Activated CD8-positive, alpha-beta memory T cell treated with anti-CD3 and anti-CD28 coated beads for 4 hours (primary cell): ENCODE results near the gene MSGN1.

Experiments
- DNase-seq, 2 donors: peaks; one replicate each; pipeline ENCODE4 v3.0.0-alpha.2; 2020; ENCODE audit warnings: low read depth in 2 of 2

The MSGN1 gene, protein sequence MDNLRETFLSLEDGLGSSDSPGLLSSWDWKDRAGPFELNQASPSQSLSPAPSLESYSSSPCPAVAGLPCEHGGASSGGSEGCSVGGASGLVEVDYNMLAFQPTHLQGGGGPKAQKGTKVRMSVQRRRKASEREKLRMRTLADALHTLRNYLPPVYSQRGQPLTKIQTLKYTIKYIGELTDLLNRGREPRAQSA

DNA sequence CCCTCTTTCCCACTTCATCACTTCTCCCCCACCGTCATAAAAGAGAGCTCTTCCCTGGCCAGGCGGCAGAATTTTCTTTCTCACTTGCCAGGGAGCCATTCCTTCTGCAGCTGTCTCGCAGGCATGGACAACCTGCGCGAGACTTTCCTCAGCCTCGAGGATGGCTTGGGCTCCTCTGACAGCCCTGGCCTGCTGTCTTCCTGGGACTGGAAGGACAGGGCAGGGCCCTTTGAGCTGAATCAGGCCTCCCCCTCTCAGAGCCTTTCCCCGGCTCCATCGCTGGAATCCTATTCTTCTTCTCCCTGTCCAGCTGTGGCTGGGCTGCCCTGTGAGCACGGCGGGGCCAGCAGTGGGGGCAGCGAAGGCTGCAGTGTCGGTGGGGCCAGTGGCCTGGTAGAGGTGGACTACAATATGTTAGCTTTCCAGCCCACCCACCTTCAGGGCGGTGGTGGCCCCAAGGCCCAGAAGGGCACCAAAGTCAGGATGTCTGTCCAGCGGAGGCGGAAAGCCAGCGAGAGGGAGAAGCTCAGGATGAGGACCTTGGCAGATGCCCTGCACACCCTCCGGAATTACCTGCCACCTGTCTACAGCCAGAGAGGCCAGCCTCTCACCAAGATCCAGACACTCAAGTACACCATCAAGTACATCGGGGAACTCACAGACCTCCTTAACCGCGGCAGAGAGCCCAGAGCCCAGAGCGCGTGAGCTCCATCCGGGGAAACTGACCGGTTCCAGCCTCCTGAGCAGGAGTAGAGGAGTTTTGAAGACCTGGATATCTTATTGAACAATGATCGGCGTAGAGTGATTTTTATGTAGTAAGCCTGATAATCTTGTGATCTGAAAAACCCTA, at the start of gene MSGN1:
TSS of gene MSGN1 (plus strand) at position 65 of the 850 bp plus-strand sequence. CDS start at position 124, 59 bp downstream.
- DNase-seq, result no peak

DNA sequence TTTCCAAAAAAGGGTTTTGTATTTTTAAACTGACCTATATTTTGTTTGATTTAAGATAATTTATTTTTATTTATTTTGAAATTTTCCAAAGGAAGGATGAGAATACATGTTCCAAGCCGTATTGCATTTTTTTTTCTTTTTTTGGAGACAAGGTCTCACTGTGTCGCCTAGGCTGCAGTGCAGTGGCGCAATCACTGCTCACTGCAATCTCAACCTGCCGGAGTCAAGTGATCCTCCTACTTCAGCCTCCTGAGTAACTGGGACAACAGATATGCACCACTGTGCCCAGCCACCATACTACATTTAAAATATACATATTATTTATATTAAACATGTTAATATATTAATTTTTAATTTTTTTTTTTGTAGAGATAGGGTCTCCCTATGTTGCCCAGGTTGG, 47.4 kb upstream of the MSGN1 start:
- no peak for DNase-seq

DNA sequence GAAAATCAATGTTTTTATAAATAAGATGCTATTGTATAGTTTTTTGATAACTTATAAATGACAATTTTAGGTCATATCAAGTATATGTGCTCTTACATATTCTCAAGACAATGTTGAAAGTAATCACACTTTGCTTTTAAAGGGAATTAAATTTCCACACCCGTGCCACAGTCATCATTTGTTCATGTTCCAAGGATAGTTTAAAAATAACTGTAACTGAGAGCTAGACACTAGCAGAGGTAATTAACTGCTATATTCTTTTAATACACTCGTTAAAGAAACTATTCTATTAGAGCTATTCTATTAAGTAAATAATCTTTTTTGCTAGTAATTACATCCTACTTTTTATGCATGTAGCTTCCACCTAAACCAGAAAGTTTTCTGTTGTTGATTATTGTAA, 44.3 kb upstream of the MSGN1 start:
- DNase-seq, result no peak

DNA sequence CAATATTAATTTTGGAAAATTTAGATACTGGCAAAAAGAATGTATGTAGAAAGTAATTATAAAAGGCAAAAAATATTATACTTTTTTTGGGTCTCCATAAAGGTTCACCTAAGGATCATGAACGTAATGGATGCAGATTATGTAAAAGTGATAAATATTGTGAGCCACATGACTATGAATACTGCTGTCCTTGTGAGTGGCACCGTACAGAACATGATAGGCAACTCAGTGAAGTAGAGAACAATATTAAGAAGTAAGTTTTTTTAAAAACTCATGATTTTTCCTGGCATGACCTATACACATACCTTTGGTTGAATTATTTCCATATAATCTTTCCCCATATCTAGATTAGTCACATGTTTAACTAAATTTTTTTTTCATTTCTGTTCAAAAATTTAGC, 43.7 kb upstream of the MSGN1 start:
- no peak for DNase-seq

DNA sequence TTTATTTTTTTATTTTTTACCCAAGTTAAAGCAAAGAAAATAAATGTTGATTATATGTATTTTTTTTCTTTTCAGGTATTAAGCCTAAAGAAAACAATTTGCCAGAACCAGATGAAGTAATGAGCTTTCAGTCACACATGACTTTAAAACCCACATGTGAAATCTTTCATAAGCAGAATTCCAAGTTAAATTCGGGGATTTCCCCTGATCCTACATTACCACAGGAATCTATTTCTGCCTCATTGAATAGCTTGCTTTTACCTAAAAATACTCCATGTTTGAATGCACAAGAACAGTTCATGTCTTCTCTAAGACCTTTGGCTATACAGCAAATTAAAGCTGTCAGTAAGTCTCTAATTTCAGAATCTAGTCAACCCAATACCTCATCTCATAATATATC, 35.7 kb upstream of the MSGN1 start:
- no peak for DNase-seq

DNA sequence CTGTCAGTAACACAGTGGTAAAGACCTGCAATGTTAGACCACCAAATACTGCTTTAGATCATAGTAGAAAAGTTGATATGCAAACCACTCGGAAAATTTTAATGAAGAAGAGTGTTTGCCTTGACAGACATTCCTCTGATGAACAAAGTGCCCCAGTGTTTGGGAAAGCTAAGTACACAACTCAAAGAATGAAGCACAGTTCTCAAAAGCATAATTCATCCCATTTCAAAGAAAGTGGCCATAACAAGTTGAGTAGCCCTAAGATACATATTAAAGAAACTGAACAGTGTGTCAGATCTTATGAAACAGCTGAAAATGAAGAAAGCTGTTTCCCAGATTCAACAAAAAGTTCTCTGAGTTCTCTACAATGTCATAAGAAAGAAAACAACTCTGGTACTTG, 34.8 kb upstream of the MSGN1 start:
- no peak for DNase-seq

DNA sequence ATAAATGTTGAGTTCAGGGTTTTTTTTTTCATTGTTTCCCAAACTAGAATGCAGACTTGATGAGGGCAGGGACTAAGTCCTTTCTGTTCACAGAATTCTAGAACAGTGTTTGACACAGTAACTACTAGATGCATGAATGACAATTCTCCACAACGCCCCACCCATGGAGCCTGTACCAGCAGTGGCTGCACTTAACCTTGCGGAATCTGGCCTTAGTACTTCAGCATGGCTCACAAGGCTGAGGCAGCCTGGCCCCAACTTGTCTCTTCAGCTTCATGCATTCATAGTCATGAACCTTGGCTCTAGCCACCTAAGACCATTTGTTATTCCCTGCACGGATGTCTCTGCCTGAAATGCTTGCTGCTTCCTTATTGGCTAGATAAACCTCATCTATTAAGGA, 29.5 kb upstream of the MSGN1 start:
- no peak for DNase-seq

DNA sequence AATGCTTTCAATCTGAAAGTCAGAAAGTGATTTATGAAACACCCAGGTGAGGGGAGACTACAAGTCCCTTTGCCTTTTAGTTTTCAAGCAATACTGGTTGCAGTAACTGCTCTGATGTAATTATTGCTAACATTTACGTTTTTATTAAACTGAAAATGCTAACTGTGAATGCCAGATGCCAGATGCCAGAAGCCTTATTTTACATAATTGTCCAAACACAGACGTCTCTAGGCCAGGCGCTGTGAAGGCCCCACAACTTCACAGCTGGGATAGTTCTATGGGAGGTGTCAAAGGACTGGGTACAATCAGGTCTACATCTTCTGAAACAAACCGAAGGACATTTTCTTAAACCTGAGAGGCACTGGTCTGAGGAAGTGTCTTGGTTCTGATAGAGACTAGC, 27.5 kb upstream of the MSGN1 start:
- DNase-seq, result no peak

DNA sequence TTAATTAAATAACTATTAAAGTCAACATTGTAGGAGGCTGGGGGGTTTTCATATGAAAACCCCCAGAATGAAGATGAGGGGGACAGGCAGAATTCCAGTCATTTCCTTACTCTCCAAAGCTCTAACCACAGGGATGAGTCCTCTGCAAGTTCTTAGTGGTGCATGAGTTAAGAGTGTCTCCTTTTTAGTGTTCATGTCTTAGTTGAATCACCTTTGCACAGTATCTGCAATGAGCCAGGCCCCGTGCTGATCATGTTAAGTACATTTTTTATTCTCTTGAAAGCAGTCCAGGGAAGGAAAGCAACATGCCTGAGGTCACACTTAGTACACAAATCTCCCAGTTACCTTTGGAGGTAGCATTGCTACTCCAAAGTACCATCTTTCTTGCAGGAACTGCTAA, 25.7 kb upstream of the MSGN1 start:
- DNase-seq, result no peak

DNA sequence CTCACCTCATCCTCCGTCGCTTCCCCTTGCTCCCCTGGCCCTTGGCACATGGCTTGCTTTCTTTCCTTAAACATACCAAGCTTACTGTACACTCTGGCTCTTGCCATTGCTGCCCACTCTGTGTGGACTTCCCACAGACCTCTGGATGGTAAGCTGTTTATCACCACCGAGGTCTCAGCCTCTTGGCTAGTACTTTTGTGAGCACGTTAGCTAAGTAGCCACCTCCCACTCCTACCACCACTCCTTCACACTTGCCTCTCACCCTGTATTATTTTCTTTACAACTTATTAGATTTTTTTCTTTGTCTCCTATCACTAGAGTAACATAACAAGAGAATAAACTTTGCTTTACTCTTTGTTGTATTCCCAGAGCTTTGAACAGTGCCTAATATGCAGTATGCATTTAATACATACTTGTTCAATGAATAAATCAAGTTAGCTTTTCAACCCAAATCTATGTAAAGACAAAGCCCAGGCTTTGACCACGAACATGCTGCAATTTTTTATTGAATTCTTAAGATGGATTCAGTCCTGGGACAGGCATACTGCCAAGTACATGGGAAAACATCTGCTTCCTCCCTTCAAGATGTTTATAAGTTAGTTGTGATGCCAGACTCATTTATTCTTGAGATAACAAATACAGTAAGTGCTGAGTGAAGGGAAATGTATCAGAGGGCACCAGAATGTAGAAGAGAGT, 25.0 kb upstream of the MSGN1 start:
- no peak for DNase-seq

DNA sequence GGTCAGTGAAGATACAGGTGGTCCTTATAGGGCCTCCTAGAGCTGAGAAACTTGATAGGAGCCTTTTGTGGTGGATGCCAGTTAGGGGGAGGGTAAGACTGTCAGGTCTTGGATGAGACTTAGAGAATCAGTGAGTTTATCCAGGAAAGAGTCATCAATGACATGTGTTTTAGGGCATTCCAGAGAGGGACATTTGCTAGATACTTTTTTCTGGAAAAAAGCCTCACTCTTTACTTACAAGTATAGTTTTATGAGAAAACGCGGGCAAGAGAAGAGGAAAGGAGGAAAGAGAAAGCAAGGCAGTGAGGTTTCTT, 24.5 kb upstream of the MSGN1 start:
- DNase-seq, result no peak

DNA sequence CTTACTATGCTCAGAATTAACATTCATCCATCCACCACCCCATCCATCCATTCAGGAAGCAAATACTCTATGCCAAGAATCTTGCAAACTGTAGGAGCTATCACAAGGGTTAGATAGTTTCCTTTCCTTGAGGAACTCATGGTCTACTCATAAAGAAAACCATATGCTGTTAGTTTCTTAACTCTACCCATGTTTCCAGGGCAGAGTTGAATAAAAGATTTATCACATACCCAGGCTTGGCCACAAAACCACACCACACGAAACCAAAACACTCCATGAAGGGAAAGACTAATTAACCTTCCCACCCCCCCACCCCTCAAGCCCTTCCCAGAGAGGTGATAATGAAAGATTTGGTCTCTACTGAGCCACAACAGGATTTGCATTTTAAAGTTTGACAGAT, 23.7 kb upstream of the MSGN1 start:
- no peak for DNase-seq

DNA sequence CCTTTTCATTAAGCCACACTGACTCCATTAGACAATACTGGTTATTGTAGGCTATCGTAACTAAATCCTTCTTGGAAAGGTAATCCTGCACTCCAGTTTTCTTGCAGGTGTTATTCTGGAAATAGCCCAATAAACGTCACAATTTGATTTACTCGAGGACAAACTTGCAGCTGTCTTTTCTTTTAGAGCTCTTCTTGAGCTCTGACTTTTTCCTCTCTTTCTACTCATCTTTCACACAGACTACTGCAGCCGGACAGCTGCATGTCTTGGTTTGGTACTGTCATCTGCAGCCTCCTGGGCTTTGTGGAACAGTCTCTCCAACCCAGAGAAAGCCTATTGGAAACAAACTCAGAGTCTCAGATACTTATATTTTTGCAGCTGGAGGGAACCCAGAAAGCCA, 23.0 kb upstream of the MSGN1 start:
- no peak for DNase-seq

DNA sequence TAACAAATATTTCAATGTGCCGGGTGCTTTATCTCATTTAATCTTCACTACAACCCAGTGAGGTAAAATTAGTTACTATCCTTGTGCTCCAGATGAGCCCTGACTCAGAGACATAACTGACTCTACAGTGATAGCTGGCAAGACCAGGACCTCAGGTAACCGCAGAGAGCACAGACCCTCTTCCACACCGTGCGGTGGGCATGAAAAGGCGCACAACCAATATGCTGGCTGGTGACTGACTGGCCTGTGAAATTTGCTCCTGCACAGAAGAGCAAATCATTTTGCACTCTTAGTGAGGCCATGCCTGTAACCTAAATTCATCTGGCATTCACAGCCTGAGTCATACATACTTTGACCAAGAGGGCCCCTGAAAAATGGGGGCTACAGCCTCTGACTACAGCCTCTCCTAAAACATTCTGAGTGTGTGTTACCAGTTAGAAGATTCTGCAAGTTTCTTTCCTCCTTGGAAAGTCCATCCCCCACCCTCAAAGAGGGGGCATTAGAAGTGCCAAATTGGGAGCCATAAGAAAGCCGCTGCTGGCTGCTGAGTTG, 22.4 kb upstream of the MSGN1 start:
- DNase-seq, result no peak

DNA sequence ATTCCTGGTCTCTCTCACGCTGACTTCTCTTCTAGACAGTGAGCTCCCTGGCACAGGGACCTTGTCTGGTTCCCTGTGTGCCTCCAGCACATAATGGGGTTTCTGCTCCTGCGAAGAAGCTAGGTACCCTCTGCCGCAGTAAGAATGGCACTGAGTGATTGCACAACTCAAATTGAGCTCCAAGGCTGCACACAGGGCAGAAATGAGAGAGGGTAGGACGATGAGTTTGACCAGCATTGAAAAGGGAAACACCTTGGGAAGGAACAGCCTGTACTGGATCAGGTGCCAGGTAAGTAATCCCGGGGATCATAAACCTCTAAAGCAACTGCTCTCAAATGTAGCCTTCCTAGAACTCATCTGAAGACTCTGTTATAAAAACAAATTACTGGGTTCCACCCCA, 21.0 kb upstream of the MSGN1 start:
- no peak for DNase-seq

DNA sequence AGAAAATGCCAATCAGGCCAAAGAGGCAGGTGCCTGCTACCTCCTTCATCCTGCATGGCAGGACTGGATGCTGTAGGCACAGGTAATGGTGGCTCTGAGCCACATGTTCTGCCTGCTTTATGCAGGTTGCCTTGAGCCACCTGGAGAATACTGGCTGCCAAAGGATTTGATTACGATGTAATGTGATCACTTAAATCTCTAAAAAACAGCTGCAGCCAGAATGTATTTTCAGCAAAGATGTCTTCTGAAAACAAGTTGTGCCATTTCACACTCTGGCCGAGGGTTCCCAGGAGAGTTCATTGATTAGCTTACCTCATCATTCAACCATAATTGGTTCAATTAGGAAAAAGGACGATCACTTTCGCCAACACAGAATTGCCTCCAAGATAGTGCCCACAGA, 17.9 kb upstream of the MSGN1 start:
- DNase-seq, result no peak

DNA sequence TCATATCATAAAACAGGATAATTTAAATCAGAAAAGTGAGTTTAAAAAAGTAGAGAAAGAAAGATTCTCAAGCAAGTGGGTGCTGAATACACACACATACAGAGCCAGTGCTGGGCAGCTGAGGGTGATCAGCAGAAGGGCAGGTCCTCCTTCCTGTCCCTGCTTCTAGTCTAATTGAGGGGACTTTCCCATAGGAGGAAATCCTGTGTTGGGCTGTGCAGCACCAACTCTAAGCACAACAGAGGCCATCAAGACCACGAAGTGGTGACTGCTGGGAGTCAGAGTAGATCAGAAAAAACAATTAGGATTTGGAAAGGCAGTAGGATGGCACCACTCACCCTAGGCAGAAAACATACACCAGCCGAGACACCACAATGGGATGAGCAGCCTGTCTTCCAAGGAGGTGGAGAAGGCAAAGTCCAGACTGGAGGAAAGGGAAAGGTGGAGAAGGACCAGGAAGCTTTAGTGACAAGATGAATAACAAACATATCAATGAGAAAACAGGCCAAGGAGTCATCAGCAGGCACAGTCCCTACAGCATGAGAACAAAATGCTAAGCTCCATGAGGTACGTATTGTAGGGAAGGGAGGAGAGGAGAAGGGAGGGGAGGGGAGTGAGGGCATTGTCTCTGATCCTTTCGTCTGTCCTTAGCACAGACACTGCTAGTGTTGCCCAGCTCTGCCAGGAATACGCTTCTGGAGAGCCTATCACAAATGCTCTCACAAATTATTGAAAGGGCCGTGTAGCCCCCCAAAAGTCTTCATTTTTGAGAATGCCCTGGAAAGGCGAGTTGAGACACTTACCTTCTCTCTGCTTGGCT, 16.7 kb upstream of the MSGN1 start:
- DNase-seq, result no peak

DNA sequence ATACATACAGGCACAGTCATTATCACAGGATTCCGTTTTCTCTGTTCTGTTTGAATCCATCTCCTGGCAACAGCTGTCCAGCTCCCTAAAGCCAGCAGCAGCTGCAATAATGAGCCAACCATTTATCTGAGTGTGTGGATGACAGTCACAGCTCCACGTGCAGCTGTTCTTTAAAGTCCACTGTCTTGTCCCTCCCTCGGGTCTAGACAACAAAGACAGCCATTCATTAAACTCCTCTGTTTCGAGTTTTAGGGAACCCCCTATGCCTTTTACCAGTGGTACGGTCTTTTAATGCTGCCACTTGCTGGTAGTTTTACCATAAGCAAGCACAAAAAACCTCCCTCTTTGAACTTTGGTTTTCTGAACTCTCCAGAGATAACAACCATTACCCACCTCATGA, 16.0 kb upstream of the MSGN1 start:
- DNase-seq, result no peak

DNA sequence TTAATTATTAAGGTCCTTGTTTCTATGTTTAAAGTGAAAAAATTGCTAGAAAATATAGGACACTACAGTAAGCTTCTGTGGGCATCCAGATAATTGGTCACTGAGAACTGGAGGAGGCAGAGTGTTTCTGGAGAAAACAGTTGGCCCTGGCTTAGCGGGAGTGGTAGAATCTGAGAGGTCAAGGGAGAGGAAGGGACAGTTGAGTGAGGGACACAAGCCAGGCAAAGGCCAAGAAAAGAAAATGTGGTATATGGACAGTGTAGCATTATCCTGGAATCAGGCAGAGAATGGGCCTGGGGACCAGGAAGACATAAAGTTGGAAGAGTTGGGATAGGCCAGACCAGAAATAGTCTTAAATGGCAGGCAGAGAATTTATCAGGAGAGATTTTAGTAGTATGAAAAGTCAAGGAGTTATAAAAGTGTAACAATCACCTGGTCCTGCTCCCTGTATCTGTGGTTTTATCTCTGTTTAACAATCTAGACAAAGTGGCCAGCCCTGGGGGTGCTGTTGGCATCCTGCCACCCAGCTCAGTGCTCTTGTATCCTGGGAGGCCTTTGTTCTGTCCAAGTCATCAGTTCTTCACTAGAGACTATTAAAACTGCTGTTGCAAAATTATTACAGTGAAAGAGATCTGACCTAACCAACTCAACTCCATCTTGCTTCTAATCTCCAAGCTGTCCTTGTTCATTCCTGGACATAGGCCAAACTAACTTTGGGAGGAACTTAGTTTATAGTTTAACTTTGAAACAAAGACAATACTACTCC, 15.4 kb upstream of the MSGN1 start:
- DNase-seq, result no peak

DNA sequence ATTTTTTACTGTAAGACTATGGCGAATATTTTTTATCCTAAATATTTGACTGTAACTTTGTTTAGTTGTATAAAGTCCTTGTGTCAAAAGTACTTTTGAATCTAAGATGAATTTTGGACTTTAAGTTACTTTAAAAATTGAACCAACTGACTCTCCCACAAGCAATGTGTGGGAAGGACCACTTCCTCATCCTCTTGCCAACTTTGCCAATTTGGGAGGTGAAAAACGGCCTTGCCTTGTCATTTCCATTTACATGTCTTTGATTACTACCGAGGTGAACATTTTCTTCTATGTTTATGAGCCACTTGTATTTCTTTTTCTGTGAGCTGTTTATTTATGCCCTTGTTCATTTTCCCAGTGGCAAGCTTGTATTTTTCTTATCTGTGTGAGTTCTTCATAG, 12.8 kb upstream of the MSGN1 start:
- no peak for DNase-seq

DNA sequence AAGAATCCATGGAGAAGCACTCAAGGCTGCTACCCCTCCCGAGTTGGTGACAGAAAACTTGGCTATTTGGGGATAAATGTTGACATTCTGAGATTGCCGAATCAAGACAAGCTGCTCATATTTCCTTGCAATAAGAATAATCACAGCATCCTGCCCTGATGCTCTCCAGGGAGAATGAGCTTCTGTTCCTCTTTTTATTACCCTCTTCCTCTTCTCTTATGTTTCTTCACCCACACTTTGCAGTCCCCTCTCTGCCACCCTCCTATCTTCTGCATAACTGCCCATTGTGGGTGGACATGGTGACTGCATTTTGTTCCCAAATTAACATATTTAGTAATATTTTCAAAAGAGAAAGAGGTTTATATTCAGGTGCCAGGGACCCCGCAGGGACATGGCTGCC, 11.9 kb upstream of the MSGN1 start:
- DNase-seq, result no peak
